ENCODE results near the gene CLPTM1.
A peak's percentile ranks its signal among the peaks of the same experiment; 100 is the strongest.
"Not testable (repeated sequence)": the region's sequence is repeated elsewhere in the genome, so short reads cannot be mapped to it uniquely, and the experiment has no call there.

CLPTM1 gene

GRCh38 chr19:44990459-44990858 lies 35.3 kb downstream of the CLPTM1 start:
- TF ChIP-seq, protein P1, sequence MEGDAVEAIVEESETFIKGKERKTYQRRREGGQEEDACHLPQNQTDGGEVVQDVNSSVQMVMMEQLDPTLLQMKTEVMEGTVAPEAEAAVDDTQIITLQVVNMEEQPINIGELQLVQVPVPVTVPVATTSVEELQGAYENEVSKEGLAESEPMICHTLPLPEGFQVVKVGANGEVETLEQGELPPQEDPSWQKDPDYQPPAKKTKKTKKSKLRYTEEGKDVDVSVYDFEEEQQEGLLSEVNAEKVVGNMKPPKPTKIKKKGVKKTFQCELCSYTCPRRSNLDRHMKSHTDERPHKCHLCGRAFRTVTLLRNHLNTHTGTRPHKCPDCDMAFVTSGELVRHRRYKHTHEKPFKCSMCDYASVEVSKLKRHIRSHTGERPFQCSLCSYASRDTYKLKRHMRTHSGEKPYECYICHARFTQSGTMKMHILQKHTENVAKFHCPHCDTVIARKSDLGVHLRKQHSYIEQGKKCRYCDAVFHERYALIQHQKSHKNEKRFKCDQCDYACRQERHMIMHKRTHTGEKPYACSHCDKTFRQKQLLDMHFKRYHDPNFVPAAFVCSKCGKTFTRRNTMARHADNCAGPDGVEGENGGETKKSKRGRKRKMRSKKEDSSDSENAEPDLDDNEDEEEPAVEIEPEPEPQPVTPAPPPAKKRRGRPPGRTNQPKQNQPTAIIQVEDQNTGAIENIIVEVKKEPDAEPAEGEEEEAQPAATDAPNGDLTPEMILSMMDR (IDR thresholded peaks at IDR 0.05; ENCODE audit: low read depth, low read length): no peak
- no peak overlapping the region for H3K4me3 ChIP-seq (ENCODE audit: low read depth, low read length)
- in situ Hi-C loops (cut with HindIII; ENCODE audit: low sequenced_read_pairs): no loop called here
- no peak for DNase-seq (ENCODE audit: low read depth, low spot score)

DNA sequence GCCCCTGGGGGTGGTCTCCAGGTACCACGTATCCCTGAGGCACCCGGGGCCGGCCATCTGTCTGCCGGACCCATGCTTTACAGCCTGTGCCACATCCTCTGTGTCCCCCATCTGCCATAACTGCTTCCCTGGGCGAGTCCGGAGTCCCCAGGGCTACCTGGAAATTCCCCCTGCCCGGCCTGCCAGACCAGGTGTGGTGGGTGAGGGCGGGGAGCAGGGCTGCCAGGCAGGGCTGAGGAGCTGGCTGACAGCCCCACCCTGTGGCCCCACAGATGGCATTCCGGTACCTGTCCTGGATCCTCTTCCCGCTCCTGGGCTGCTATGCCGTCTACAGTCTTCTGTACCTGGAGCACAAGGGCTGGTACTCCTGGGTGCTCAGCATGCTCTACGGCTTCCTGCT lies 35.8 kb downstream of the CLPTM1 start:
- in situ Hi-C loops (cut with HindIII; ENCODE audit: low sequenced_read_pairs): no loop called here
- H3K4me3 ChIP-seq (ENCODE audit: low read depth, low read length): no peak overlapping the region
- TF ChIP-seq, protein P1 (IDR thresholded peaks at IDR 0.05; ENCODE audit: low read depth, low read length): no peak
- DNase-seq (ENCODE audit: low read depth, low spot score): no peak

GRCh38 chr19:44992336-44993163 lies 37.4 kb downstream of the CLPTM1 start:
- no peak overlapping the region for H3K4me3 ChIP-seq (ENCODE audit: low read depth, low read length)
- DNase-seq (ENCODE audit: low read depth, low spot score): no peak
- in situ Hi-C loops (cut with HindIII; ENCODE audit: low sequenced_read_pairs): no loop called here
- TF ChIP-seq, protein P1 (IDR thresholded peaks at IDR 0.05; ENCODE audit: low read depth, low read length): no peak

DNA sequence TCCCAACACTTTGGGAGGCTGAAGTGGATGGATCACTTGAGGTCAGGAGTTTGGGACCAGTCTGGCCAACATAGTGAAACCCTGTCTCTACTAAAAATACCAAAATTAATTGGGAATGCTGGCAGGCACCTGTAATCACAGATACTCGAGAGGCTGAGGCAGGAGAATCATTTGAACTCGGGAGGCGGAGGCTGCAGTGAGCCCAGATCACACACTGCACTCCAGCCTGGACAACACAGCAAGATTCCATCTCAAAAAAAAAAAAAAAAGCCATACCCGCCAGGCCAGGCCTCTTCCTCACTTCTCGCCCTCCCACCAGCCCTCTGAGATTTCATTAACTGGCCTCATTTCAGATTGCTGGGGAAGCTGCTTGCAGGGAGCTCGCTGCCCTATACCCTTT lies 38.3 kb downstream of the CLPTM1 start:
- TF ChIP-seq, protein P1 (IDR thresholded peaks at IDR 0.05; ENCODE audit: low read depth, low read length): no peak
- DNase-seq (ENCODE audit: low read depth, low spot score): no peak
- in situ Hi-C loops (cut with HindIII; ENCODE audit: low sequenced_read_pairs): no loop called here
- no peak overlapping the region for H3K4me3 ChIP-seq (ENCODE audit: low read depth, low read length)

DNA sequence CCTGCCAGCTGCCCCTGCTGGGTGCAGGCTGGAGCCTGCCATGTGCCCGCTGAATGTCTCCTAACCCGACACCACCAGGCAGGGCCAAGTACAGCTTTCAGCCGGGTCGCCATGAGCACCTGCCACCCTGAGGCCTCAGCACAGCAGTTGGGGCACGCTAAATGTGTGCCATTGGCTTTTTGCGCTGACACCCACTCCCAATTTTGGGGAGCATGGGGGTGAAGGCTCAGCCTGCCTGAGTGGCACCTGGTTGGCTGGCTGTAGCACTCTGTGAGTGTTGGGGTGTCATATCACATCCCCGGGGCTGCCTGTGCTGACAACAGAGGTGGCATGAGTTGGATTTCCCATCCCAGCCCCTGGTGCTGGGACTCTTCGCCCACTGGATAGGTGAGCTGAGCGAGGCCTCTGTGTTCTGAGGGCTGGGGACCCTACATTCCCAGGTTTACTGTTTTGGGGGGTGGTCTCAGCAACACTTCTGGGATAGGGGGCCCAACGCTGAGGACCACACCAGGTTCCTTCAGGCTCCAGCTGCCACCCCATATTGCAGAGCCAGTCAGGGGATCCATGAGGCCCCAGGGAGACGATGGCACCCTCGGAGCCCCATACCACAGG lies 38.9 kb downstream of the CLPTM1 start:
- in situ Hi-C loops (cut with HindIII; ENCODE audit: low sequenced_read_pairs): no loop called here
- TF ChIP-seq, protein P1 (IDR thresholded peaks at IDR 0.05; ENCODE audit: low read depth, low read length): no peak
- no peak for DNase-seq (ENCODE audit: low read depth, low spot score)
- H3K4me3 ChIP-seq (ENCODE audit: low read depth, low read length): no peak overlapping the region

DNA sequence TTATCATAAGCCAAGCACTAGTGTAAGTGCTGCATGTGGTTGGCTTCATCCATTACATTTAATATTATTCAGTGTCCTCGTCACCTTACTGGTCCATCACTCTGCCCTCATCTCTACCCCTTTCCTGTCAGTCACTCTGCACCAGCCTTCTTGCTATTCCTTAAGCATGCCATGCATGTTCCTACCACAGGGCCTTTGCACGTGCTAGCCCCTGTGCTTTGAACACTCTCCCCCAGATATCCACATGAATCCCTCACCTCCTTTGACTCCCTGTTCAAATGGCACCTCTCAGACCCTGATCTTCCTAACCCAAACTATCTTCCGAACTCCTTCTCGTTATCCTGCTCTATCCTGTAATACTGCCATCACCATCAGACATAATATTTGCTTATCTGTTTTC lies 42.8 kb downstream of the CLPTM1 start:
- DNase-seq (ENCODE audit: low read depth, low spot score): no peak
- no peak overlapping the region for H3K4me3 ChIP-seq (ENCODE audit: low read depth, low read length)
- in situ Hi-C loops (cut with HindIII; ENCODE audit: low sequenced_read_pairs): no loop called here
- TF ChIP-seq, protein P1 (IDR thresholded peaks at IDR 0.05; ENCODE audit: low read depth, low read length): no peak

- DNase-seq (ENCODE audit: low read depth, low spot score); H3K4me3 ChIP-seq (ENCODE audit: low read depth, low read length); in situ Hi-C loops (cut with HindIII; ENCODE audit: low sequenced_read_pairs): not testable (repeated sequence)
These were observed 44.1 kb downstream of the CLPTM1 start for GRCh38 chr19:44999131-44999925.

- DNase-seq (ENCODE audit: low read depth, low spot score); in situ Hi-C loops (cut with HindIII; ENCODE audit: low sequenced_read_pairs): not testable (repeated sequence)
- peak overlapping the region; percentile 35 for H3K4me3 ChIP-seq (ENCODE audit: low read depth, low read length)
These were observed 45.5 kb downstream of the CLPTM1 start for GRCh38 chr19:45000665-45001064.

Data from astrocyte of the spinal cord (primary cell).